NCI-H82 treated with DMSO at 0.1 percent for 48 hours (cell line): ENCODE results near the gene CD47.

Source experiments
- DNase-seq: peaks from one replicate; lab custom pipeline; 2025; ENCODE audit not compliant: unreplicated experiment; lab: John Stamatoyannopoulos, UW

CD47 gene

DNA sequence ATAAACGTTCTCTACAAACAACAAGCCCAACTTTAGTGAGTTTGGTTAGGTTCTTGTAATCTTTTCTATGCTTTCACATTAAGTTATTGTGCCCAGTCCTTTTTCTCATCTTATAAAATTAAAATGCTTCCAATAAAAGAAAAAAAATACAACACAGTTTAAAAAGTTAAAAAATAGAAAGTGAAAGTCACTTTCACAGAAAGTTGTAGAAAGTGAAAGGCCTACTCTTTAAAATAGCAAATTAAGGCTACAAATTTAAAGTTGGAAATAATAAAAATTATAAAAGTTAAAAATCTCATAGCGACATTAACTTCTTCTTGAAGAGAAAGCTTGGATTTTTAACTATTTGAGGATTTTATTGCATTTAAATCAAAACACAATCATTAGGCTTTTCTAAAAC is 35.9 kb downstream of the CD47 start:
- no peak for DNase-seq

- DNase-seq = no peak
Observed at GRCh38 chr3:108053483-108053882, 37.3 kb downstream of the CD47 start.

DNA sequence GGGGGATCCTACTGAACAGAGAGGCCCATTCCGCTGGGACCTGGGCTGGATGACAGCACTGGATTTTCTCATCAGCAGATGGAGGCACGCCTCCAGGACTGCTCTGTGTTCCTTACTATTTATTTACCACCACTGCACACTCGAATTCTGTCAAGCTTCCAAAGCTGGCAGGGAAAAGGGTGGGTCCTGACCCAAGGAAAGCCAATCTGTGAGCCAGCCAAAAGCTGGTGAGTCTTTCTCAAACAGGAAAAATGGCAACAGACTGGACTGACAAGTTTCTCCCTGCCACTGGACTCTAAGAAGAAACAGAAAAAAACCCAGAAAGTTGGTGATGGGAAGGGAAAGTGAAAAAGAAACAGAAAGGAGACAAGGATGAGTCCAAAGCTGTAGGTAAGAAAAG is 37.8 kb downstream of the CD47 start:
- DNase-seq = no peak

GRCh38 chr3:108051005-108051404 is 39.8 kb downstream of the CD47 start:
- no peak for DNase-seq

DNA sequence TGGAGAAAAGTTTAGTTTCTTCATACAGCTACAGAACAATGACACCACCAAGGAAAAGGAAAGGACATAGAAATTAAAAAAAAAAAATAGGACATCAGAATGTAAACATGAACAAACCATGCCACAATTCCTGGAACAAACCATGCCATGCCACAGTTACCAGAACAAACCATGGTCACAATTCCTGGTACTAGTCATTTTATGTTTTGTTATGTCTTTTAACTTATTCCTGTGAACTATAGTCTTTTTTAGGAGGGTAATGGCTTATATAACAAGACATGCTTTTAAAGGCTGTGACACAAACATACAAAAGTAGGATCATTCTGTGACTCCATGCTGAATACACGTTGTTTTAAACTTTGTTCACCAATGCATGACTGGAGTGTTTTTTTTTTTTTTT is 42.8 kb downstream of the CD47 start:
- DNase-seq = no peak

- no peak for DNase-seq
Observed at GRCh38 chr3:108046247-108046646, 44.6 kb downstream of the CD47 start.

DNA sequence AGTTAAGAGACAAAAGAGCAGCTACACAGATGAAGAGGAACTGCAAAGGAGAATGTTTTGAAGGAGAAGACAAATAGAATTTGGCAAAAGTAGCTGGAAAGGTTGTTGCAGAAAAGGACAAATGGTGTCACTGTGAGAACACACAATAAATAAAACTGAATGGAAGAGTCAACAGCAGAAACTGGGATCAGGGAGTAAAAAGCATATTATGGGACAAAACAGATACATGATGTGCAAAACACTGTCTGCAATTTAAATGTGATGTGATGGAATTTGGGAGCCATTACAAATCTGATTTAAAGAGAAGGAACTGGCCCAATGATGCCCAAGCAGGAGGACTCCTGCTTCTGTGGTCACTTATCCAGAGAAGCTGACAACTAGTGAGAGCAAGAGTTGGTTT is 46.1 kb downstream of the CD47 start:
- DNase-seq = no peak

DNA sequence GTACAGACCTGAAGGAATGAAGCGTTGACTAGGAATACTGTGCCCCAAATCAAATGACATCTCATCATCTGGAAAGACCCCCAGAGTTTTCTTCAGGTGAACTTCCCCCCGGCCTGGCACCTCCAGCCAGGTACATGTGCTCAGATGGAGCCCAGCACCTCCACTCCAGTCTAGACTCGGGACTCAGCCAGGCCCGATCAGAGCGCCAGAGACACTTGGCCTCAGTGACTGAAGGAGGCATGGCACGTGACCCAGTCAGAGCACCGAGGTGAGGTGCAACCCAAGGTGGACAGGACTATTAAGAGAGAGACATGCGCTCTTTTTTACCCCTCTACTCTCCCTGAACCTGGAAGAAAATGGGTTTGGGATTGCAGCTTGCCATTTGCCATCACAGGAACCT is 48.5 kb downstream of the CD47 start:
- no peak for DNase-seq

GRCh38 chr3:108041253-108041652 is 49.6 kb downstream of the CD47 start:
- DNase-seq = no peak

GRCh38 chr3:108037770-108038169 is 53.1 kb downstream of the CD47 start:
- peak; percentile 74 for DNase-seq

GRCh38 chr3:108036984-108037741 is 53.7 kb downstream of the CD47 start:
- no peak for DNase-seq

GRCh38 chr3:108036401-108036800 is 54.4 kb downstream of the CD47 start:
- DNase-seq = no peak

GRCh38 chr3:108035751-108036150 is 55.1 kb downstream of the CD47 start:
- DNase-seq = no peak

DNA sequence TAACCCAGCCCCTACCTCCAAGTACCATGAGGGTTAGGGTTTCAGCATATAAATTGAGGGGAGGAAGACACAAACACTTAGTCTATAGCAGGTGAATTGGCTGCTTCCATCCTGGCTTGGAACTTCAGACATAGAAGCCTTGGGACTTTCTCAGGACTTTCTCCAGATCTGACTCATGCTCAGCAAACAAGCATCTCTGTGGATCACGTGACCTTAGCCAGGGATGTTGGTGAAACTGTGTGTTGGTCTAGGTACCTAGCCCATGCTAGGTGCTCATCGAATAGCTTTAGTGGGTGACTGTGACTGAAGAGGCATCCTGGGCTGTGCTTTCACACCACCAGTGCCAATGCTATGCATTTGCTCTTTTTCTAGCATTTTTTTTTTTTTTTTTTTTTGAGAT is 58.9 kb downstream of the CD47 start:
- no peak for DNase-seq

DNA sequence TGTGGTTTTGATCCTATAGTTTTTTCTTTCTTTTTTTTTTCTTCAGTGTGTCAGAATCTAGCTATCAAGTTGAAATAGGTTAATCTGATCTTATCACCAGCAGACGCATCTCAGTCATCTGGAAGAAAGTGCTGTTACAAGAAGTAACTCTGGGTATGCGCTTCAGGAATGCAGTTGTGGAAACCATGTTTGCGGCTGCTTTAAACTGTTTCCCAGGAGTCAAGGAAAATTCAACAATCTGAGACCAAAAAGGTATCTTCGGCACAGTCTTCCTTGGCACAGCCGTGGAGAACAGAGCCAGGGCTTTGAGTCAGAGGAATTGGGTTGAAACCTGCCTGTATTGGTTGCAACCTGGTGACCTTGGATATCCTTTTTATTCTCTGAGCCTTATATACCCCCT is 59.9 kb downstream of the CD47 start:
- DNase-seq = no peak

- DNase-seq = no peak
Observed at GRCh38 chr3:108029466-108029865, 61.4 kb downstream of the CD47 start.

GRCh38 chr3:108028896-108029295 is 61.9 kb downstream of the CD47 start:
- no peak for DNase-seq

GRCh38 chr3:108025177-108025576 is 65.7 kb downstream of the CD47 start:
- no peak for DNase-seq

DNA sequence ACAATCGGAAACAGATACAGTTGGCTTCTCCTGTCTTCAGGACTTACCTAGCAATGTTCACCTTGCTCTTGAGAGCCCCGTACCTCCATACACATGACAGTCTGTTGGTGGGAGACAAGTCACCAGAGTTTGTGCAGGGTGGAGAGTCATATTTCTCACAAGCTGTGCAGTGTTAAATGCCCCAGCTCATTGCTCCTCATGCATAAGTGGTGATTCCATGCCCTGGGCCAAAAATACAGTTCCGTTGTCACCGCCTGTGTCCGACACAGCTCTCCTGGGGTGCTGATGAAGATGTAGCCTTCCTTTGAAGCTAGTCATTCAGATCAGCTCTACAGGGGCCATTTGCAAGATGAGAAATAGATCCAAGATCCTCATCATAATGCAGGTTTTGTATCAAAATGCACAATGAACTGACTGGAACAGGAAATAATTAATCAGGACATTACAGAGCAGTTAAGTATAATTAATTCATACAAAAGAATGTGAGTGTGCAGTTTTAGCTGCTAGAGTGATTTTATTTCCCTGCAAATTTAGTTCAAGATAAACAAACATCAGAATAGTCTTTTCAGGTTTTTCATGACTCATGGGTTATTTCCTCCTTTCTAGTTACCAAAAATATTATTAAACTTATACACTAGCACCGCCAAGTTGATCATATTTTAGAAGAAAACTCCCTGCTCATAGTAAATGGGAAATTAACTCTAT is 66.5 kb downstream of the CD47 start:
- no peak for DNase-seq

DNA sequence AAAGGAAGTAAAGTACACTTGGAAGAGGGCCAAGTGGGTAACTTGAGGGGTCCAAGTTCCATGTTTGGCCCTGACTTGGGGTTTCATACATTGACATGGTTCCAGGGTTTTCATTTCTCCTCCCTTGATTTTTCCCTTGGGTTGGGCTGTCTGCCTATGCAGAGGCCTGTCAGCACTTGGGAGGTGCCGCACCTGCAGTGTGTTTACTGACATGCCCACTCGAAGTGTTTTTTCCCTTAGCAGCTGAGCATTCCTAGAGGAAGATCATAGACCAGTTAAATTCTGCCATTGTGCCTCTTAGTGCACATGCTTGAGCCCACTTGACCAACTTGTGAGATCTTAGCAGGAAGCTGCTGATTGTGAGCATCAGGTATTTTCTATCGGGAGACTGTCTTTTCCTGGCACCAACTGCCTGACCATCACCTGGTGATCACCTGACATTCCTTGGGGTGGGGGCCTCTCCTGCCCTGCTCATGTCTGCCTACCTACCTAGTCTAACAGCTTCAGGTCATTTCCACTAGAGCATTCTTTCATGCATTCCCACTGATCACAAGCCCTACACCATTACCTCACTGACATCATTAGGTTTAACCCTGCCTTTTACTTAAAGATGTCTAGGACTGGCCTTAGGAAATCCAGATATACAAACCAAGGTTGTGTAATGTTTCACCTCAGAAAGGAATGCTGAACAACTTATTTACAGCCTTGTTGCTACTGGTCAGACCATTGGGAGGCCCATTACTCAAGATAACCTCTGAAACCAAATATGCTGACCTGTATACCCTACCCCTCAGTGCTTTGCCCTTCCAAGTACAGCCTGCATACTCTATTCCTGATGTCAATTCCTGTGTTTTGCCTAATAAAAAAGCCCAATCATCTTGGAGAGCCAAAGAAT is 68.3 kb downstream of the CD47 start:
- no peak for DNase-seq

- no peak for DNase-seq
Observed at GRCh38 chr3:108021533-108021932, 69.3 kb downstream of the CD47 start.

DNA sequence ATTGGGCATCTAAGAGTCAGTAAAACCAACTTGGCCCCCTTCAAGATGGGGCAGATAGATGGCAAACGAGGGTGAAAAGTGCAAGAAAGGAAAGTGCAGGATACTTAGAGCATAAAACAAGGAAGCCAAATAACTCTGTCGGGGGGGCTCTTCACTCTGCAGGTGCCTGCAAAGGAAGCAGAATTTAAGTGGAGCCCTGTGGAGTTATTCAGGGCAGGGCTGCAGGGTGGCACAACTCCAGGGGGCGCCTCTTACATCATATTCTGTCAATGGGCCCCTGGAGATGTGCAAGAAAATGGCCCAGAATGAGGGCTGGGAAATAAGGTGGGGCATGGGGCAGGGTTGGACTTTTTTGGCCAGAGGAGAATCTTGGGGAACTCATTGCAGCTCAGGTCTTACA is 69.7 kb downstream of the CD47 start:
- no peak for DNase-seq
